CD4-positive, alpha-beta T cell treated with Interferon alpha-2 for 1 hour (primary cell): ENCODE measurements around the gene VSNL1.

Experiments used
- DNase-seq, 2 donors: peaks; one replicate each; pipeline ENCODE4 v3.0.0-alpha.2; 2020 to 2022

VSNL1 gene

DNA sequence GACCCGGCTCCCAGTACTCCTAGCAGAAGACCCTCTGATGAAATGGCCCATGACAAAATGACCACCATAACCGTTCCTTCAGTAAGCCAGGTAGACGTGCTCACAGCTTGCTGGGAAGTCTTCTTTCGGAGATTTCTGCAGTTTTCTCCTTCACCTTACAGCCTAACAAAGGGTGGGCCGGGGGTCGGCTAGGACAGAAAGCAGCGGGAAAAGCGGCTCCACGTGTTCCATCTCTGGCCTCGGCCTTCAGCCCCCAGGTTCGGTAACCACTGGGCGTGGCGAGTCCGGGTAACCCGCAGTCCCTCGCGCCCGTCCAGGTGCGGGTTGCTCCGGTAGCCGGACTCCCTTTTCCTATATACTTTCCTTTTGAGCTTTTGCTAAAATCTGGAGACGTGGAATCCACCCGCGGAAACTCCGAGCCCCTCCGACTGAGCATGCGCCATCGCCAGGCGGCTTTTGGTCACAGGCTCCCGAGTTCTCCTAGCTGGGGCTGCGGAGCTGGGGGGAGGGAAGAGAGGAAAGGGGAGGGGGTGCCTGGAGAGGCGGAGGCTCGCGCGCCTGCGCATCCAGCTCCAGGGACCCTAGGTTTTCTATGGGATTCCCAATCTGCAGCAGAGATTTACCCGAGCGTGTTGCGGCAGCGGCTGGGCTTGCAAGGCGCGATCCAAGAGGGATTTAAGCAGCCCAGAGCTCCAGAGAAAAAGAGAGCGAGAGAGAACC is at the start of gene VSNL1:
Gene VSNL1, plus strand, starts transcription at position 604 of the 720 bp plus-strand sequence. CDS start 51,379 bp downstream, outside the sequence.
- no peak for DNase-seq

DNA sequence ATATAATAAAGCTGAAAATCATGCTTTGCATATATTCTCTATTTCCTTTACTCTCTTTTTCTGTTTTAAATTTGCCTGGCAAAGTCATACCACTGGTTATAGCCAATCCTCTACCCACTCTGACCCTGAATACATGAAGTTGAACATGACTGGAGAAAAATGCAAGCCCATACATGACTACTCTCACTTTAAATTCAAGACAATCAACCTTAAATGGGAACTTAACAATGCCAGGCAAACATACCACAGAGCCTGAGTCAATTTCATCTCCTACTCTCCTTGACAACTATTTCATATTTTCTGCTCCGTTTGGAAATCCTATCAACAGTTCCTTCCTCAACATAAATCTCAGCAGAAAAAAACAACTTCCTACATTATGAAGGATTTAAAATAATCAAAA is 44.9 kb upstream of the VSNL1 start:
- DNase-seq = no peak

DNA sequence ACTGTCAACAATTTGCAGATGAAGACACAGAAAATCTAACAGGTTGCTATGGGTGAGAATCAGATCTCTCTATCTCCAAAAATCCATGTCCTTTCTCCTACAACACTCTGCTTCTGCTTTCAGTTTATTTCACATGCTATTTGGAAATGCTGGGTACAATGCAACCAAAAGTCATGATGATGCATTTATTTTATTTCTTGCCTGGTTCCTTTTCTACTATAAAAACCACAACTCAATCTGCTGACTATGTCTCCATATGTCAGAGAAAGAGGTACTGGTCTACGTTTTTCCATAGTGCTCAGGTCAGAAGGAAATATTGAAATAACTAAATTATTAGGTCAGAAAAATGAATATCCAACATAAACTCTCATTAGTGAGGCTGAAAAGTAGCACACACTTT is 42.8 kb upstream of the VSNL1 start:
- no peak for DNase-seq

DNA sequence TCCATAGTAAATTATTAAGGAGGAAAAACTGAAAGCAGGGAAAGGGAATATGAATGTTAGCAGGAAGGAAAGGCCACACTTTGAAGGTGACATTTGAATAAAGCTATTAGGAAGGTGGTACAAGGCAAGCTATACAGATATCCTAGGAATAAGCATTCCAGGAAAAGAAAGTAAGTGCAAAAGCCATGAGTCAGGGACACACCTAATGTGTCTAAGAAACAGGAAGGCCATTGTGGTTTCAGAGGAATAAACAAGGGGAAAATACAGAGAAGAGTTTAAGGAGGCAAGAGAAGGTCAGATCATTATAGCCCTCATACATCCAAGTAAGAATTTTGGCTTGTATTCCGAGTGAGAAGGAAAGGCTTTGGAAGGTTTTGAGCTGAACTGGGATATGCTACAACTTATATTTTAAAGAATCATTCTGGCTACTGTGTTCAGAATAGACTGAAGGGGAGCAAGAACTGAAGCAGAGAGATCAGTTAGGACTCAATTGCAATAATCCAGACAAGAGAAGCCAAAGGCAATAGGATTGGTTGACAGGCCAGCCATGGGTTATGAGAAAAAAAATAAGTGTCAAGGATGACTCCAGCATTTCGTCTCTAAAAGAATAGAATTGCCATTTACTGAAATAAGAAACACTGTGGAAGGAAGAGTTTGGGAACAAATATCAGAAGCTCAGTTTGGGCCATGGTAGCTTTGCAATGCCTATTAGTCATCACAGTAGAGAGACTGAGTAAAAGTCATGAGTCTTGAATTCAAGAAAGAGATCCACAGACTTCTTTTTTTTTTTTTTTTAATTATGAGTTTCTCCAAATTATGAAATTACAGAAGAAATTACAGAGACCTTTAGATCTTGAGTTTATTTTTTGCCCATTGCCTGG is 33.5 kb upstream of the VSNL1 start:
- DNase-seq = no peak

DNA sequence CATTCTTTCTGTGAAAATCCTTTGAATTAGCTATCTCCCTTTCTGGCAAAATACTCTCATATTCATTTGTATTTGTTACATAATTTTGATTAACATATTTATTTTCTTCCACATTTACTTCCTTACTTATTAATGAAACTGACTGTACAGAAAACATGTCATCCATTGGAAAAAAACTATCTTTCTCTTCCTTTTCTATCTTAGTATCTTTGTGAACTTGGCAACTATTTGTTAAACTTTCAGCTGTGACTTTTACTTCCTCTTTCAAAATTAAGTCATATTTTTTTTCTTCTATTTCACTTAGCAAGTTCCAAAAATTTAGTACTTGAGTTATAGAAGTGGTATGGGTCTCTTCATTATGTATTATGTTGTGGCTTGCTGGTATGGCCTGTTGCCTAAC is 24.8 kb upstream of the VSNL1 start:
- no peak for DNase-seq

DNA sequence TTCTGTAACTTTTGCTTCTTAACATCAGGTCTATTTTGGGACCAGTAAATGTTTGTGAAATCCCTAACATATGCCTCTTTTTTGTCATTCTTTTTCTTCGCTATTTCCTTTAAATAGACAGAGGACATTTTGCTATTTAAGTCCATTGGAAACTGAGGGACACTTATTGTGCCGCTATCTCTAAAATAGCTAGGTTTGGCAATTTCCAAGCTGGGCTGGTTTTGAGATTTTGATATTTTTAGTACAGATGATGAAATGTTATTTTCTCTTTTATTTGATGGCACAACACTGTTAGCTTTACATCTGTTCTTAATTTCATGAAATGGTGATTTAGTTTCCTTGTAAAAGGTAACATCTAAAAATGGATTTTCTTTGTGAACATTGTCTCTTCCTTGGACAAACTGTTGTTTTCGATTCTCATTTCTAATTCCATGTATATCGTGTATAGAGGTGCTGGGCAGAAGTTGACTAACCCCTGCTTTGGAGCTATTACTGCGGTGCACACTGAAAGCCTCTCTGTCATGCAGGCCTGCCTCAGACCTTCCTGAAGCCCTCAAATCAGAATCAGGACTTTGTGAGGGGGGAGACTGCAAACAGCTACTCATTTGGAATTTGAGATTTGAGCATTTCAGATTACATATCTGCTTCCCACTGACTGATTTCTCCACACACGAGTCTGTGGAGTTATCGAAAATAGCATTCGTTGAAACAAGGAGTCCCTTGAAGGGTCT is 22.9 kb upstream of the VSNL1 start:
- no peak for DNase-seq

DNA sequence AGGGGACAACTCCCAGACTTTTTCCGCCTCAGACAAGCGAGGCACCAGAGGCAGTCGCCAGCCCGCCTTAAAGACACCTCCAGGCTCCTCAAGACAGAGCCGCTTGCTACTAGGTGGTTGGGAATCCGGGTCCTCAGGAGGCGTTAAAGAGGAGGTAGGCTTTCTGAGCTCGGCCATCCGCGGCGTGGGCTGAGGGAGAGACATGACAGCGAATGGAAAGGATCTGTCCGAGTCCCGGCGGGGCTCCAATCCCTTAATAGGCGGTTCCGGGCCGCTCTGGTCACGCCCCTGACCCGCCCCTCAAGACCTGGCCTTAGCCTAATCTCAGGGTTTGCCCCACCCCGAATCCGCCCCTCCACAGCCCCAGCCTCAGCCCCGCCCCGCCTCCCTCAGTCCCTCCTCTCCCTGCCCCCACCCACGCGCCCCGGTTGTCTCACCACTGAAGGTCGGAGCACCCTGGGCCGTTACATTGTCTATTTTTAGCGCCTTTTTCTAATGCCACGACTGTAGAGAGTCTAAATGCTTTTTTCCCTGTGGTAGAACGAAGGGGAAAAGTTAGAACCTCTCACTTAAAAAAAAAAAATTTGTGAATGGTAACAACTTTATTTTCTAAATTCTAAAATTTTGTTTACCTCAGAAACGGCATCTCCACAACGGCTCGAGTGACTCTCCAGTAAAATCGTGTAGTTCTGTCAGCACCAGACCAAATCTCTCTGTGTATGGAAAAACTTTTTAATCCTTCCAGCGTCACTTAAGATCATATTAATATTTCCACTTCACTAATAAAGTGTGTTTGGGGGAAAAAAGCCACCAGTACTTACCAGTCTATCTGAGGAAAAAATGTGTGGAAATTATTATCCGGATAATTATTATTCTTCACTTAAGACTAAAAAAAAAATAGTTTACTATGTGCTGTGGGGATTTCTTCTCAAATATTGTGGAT is 22.0 kb upstream of the VSNL1 start, which contains the start of gene RAD51AP2:
Gene RAD51AP2, minus strand, starts transcription at position 229 of the 943 bp plus-strand sequence. Its CDS starts 25 bp downstream, at position 204.
- no peak for DNase-seq

DNA sequence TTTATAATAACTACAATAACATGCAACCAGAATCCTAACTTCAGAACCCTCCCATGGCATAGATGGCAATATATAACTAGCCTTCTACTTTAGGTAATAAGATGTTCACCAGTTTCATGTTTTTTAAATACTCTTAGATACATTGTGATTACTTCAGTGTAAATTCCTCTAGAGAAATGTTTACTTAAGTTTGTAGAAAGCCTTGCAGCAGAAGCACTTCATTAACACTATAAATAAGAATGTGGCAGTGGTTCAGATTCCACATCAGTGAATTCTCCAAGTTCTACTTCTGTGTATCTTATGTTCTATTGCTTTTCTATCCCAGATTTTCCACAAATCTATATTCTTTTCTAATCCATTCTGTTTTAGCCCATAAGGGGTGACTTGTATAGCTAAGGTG is 21.0 kb upstream of the VSNL1 start:
- no peak for DNase-seq

DNA sequence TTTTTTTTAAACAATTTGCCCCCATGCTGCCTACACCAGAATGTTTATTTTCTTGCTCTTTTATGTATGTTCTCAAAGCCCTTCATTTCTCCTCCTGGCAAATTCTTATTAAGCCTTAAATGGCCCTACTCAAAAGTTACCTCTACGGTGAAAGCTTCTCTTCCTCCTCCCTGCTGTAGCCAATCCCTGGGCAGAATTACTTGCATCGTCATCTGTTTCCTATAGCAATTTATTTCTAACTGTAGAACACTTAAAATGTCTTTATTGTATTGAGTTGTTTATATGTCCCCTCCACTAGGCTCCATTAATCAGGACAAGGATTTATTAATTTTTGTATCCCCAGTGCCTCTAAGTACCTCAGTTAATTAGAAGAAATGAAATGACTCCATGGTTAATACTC is 19.7 kb upstream of the VSNL1 start:
- DNase-seq = no peak

DNA sequence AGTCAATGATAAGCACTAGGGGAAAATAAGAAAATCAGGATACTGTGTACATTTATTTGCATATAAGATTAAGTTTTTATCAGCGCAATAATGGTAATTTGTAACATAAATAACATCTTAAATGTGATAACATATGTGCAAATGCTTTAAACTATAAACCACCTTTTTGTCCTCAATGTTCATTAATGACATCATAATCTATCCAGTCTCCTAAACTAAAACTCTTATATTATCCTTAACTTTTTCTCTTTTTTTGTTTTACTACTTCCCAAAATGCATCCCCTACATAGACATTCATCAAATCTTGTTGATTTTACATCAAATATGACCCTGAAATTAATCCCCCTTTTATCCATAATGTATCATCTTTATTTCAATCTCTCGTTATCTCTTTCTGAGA is 18.9 kb upstream of the VSNL1 start:
- no peak for DNase-seq

DNA sequence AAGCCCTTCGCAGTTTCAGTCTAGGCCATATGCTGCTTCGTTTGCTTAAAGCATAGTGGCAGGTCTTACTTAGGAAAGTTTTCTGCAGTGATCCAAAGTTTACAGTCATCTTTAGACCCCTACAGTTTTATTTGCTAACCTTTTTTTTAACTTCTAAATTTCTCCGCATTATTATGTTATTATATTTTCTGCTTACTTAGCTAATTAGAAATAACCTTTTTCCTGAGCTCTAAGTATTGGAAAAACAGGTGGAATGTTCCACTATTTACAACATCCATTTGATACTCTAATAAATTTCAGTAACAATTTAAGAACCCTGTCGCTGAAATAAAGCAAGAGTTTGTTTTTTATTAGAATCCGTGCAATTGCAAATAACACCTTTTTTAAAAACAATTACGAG is 18.2 kb upstream of the VSNL1 start:
- DNase-seq = no peak

DNA sequence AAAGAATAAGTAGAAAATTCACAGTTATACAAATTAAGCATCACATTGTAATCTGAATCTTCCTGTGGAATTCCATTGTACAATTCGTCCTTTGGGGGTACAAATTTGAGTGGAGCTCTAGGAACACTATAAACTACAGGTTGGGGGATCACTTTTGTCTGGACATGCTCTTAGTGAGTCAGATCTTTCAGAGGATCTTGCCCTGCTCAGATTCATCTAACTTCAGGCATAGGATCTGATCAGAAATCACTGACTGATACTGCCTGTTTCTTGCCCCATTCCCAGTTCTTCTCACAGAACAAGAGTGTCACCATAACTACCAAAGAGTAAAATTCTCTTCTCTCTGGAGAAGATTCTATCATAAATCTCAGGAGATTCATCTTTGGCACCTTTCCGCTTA is 10.7 kb upstream of the VSNL1 start:
- DNase-seq = no peak

DNA sequence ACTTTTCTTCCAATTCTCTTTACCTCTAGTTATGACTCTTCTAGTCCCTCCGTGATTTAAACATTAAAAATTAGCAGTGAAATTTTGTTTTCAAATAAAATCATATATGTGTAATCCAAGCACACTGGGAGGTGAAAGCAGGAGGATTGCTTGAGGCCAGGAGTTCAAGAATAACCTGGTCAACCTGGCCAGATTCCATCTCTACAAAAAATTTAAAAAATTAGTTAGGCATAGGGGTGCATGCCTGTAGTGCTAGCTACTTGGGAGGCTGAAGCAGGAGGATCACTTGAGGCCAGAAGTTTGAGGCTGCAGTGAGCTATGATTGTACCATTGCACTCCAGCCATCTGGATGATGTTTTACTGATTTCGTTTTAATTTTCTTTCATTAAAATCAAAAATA is 7.0 kb upstream of the VSNL1 start:
- no peak for DNase-seq

DNA sequence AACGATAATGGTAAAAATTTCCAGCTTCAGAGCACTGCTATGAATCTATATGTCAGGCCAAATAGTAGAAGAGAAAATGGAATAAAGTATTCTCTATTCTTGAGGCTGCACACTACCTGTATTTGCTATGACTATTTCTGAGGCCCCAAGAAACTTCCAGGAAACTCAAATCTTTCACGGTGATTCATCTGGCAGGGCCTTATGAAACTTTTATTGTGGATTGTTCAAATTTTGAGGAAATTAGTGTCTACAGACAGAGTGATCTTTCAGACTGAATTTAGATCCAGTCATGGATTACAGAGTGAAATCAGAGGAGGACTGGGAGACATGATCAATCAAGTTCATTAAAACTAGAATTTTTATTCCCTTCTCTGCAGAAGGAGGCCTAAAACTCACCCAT is 4.1 kb upstream of the VSNL1 start:
- DNase-seq = no peak

DNA sequence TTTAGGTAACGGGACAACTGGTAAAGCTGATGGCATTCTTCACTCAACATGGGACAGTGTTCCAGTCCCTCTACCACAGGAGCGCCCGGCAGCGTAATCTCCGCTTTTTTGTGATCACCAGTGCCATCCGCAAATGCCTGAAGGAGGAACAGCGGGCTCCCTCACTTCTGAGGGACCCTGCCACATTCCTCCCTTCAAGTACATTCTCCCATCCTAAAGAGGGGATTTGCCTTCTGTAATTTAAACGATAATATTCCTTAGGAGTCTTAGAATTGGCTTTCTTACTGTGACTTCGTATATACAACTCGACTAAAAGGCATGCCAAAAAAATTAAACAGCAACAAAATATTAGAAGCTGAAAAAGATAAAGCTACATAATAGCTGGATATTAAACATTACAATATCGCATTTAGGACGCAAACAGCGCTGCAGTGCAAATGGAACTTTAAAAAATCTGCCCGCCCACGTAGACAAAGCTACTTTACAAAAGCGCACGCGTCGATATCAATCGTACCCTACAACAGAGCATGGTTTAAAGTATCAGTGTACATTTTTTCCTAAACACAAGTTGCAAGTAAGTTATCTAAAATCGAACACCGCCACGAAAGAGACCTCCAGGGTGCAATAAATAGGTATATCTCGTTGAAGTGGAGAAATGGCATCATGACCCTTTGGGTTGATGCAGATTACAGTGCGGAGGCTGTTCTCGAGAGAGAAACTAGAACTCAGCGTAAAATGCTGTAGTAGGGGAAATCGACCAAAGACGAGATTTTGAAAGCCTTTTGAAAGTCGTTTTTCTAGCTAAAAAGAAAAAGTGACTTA is 2.3 kb upstream of the VSNL1 start:
- no peak for DNase-seq

DNA sequence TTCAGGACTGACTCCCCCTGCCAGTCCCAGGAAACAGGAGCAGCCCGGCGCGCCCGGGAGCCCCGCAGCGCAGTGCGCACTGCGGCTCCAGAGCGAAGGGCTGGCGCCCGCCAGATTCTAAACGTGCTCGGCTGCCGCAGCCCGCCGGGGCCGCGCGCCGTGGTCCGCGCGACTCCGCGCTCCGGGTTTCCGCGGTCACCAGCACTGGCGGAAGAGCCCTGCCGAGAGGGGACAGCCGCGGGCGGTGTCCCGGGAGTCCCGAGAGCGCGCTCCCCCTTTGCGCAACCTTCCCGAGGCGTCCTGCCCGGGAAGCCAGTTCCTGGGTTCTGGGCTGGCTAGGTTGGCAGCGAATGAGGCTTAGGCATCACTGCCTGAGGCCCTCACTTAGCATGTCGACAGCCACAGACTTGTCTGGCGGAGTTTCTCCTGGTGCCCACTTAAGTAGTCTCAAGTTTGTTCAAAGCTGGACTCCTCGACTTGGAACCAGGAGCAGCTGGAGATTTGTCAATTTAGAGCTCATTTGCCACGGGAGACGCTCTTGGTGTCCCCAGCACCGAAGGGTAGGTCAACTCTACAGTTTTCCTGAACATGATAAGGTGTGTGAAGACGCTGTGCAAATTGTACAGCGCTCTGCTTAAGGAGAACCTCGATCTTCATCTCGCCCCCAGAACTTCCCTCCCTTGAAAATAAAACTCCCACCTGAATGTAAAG is 1.5 kb upstream of the VSNL1 start:
- no peak for DNase-seq

DNA sequence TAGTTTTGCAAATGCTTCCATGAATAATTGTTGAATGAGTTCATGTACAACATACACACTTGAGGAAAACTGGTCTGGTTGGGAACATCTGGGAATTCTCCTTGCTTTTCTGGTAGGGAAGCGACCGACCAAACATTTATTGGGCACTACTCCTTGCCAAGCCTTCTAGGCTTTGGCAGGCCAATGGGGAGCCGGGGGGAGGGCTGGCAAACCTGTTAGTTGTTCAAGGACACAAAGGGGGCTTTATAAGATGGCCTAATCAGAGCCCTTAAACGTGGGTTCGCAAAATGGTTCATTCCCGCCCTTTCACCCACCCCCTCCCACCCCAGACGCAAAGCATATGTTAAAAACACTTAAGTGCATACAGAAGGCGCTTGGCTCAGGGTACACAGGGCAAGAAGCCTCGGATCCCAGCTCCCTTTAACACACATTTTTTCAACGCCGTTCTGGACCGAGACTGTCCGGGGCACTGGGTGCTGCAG is 844 bp upstream of the VSNL1 start:
- DNase-seq = no peak

DNA sequence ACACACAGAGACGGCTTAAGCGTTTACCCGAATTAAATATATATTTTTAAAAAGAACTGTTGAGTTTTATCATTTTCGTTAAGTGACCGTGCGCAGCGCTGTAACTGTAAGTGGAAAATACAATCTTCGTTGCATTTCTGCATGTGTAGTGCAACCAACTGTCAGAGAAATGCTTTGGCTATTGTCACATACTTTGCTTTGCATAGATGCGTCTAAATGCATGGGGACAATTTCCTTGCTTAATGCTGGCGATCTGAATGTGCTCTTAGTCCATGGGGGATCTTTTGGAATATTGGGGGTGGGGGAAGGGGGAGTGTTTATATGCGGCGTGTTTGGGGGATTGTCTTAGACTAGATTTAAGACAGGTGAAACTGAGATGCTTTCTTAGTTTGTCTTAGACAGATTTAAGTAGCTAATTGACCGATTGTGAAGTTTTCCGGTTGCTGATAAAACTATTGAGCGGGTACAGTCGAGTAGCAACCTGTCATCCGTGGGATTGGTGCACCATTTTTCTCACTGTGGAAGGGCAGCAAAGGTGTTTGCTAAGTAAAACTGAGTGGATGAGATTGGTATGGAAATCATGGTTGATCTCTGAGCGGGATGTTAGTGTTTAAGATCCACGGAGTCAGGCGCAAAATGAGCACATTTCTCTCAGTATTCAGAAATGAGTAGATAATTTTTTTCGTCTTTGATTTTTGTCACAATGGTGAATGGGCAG is 476 bp downstream of the VSNL1 start:
- DNase-seq = no peak

DNA sequence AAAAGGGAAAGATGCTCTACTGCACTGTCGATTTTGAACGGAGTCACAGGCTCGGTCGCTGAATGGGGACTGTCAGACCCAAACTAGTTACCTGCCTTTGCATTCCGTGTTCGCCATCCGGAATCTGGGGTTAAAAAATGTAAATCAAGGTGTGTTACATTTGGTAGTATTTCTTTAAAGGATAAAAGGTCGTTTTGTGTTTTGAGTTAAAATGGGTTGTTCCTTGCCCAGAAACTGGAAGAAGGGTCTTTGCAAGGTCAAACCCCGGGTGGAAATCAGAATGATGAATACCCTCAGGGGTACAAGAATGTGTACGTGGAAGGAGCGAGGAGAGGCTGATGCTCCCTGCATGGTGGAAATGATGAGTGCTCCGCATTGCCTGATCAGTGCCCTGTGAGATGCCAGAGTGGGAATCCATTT is 1.0 kb downstream of the VSNL1 start:
- DNase-seq = no peak

DNA sequence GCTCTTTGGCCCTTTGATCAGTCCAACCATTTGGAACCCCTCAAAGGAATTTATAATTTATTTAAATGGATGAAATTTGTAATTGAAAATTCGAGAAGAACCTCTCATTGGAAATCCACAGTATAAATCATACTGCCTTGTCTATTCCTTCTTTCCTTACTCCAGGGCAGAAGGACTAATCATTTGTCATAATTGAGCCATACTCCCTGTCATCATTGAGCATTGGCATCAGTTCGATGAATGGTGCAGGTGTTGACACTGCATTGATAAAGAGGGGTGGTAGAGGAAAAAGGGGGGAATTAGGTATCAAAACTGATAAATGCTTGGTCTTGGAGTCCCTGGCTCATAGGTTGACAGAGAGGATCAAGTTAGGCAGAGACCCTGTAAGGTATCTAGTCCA is 2.0 kb downstream of the VSNL1 start:
- no peak for DNase-seq
